Osteoblast (primary cell): ENCODE results near the gene PCDH9. TPM values are rescaled to one million over a fixed set of nuclear protein-coding genes. Genes with fewer than 3 reads are reported as not detected.

Experiments used
- DNase-seq: peaks from one replicate; pipeline ENCODE4 v3.0.0; 2011; ENCODE audit warnings: low spot score, mixed read lengths; ENCODE audit not compliant: insufficient read length; ENCODE audit errors: missing footprints
- H2AFZ ChIP-seq: 2 replicates; pipeline ENCODE4 v1.6.0; 2011; ENCODE audit warnings: mild to moderate bottlenecking, low read length
- H3K27ac ChIP-seq: 2 replicates; pipeline ENCODE4 v1.5.1; 2011; ENCODE audit warnings: mild to moderate bottlenecking, low read depth, low read length, moderate library complexity
- H3K27me3 ChIP-seq: 2 replicates; pipeline ENCODE4 v1.6.0; 2012; ENCODE audit warnings: mild to moderate bottlenecking, control low read depth, inconsistent platforms, low read length, moderate library complexity; ENCODE audit not compliant: insufficient read depth
- H3K36me3 ChIP-seq: 2 replicates; pipeline ENCODE4 v1.5.1; 2011; ENCODE audit warnings: mild to moderate bottlenecking, low read length, control low read depth, moderate library complexity; ENCODE audit not compliant: insufficient read depth
- H3K4me1 ChIP-seq: 2 replicates; pipeline ENCODE4 v1.5.1; 2011; ENCODE audit warnings: mild to moderate bottlenecking, low read length, control low read depth, moderate library complexity; ENCODE audit not compliant: insufficient read depth
- H3K4me2 ChIP-seq: 2 replicates; pipeline ENCODE4 v1.6.0; 2011; ENCODE audit warnings: mild to moderate bottlenecking, low read length; ENCODE audit not compliant: insufficient read depth
- H3K4me3 ChIP-seq: fragments of 200-600 bp; sonication (generic); 3 replicates; pipeline ENCODE4 v1.5.1; 2012; ENCODE audit warnings: mild to moderate bottlenecking, low read length, inconsistent platforms; ENCODE audit not compliant: insufficient read depth
- H3K79me2 ChIP-seq: 2 replicates; pipeline ENCODE4 v1.6.0; 2012; ENCODE audit warnings: mild to moderate bottlenecking, low read length, control low read depth, inconsistent platforms; ENCODE audit not compliant: insufficient read depth
- H3K9me3 ChIP-seq: 2 replicates; pipeline ENCODE4 v1.5.1; 2011; ENCODE audit warnings: low read depth, low read length, control low read depth
- H4K20me1 ChIP-seq: 2 replicates; pipeline ENCODE4 v1.6.0; 2012; ENCODE audit warnings: mild to moderate bottlenecking, low read length, control low read depth; ENCODE audit not compliant: insufficient read depth
- total RNA-seq: library from RNA; depleted of rRNA; stranded (reverse); fragments of >200 nt; gene quantifications from 2 replicates; pipeline ENCODE4 v1.2.3, GENCODE V29; 2012
- TF ChIP-seq, protein P1 (sequence below): IDR thresholded peaks from 2 replicates; pipeline ENCODE4 v1.5.1; 2011; ENCODE audit warnings: mild to moderate bottlenecking, low read depth, low read length, moderate library complexity; ENCODE audit errors: extremely low read depth

PCDH9 gene
- total RNA-seq, 1 donor: 1.1 TPM

GRCh38 chr13:66958611-66959010 lies 271.5 kb downstream of the PCDH9 start:
- DNase-seq: no peak
- no peak overlapping the region for H3K27ac ChIP-seq
- H3K9me3 ChIP-seq: no peaks in the 10 kb centered on the region
- no peak overlapping the region for H3K4me2 ChIP-seq
- no peaks in the 10 kb centered on the region for H3K79me2 ChIP-seq
- no peaks in the 10 kb centered on the region for H3K36me3 ChIP-seq
- H3K4me3 ChIP-seq: no peak overlapping the region
- no peaks in the 10 kb centered on the region for H3K4me1 ChIP-seq
- no peaks in the 10 kb centered on the region for H4K20me1 ChIP-seq
- H3K27me3 ChIP-seq: no peaks in the 10 kb centered on the region
- TF ChIP-seq, protein P1, sequence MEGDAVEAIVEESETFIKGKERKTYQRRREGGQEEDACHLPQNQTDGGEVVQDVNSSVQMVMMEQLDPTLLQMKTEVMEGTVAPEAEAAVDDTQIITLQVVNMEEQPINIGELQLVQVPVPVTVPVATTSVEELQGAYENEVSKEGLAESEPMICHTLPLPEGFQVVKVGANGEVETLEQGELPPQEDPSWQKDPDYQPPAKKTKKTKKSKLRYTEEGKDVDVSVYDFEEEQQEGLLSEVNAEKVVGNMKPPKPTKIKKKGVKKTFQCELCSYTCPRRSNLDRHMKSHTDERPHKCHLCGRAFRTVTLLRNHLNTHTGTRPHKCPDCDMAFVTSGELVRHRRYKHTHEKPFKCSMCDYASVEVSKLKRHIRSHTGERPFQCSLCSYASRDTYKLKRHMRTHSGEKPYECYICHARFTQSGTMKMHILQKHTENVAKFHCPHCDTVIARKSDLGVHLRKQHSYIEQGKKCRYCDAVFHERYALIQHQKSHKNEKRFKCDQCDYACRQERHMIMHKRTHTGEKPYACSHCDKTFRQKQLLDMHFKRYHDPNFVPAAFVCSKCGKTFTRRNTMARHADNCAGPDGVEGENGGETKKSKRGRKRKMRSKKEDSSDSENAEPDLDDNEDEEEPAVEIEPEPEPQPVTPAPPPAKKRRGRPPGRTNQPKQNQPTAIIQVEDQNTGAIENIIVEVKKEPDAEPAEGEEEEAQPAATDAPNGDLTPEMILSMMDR: no peak
- H2AFZ ChIP-seq: no peak overlapping the region

GRCh38 chr13:66952507-66952906 lies 277.6 kb downstream of the PCDH9 start:
- H3K4me1 ChIP-seq: no peaks in the 10 kb centered on the region
- no peaks in the 10 kb centered on the region for H3K36me3 ChIP-seq
- H3K79me2 ChIP-seq: no peaks in the 10 kb centered on the region
- no peaks in the 10 kb centered on the region for H3K27me3 ChIP-seq
- H3K4me2 ChIP-seq: no peak overlapping the region
- DNase-seq: no peak
- H3K27ac ChIP-seq: no peak overlapping the region
- H2AFZ ChIP-seq: no peak overlapping the region
- TF ChIP-seq, protein P1: no peak
- H3K9me3 ChIP-seq: no peaks in the 10 kb centered on the region
- H4K20me1 ChIP-seq: no peaks in the 10 kb centered on the region
- no peak overlapping the region for H3K4me3 ChIP-seq

DNA sequence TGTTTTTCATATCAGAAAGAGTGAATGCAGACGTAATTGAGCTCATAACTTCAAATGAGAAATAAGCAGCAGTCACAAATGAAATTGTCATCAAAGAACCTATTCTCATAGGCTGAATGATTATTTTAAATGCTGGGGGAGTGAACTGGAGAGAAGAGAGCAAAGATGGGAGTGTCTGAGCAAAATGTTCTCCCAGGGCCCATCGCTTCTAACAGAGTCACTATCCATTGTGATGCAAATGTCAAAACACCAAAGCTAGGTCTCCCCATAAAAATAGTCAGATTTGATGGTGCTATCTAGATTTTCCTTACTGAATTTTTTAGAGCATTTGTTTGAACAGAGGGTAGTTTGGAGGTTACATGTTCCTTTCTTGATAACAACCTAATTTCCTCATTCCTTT lies 278.7 kb downstream of the PCDH9 start:
- TF ChIP-seq, protein P1: no peak
- H3K9me3 ChIP-seq: no peaks in the 10 kb centered on the region
- H4K20me1 ChIP-seq: no peaks in the 10 kb centered on the region
- DNase-seq: no peak
- no peaks in the 10 kb centered on the region for H3K36me3 ChIP-seq
- H3K27me3 ChIP-seq: no peaks in the 10 kb centered on the region
- no peaks in the 10 kb centered on the region for H3K4me1 ChIP-seq
- H3K27ac ChIP-seq: no peak overlapping the region
- H2AFZ ChIP-seq: no peak overlapping the region
- H3K4me2 ChIP-seq: no peak overlapping the region
- no peaks in the 10 kb centered on the region for H3K79me2 ChIP-seq
- H3K4me3 ChIP-seq: no peak overlapping the region

- no peaks in the 10 kb centered on the region for H3K27me3 ChIP-seq
- no peak overlapping the region for H2AFZ ChIP-seq
- TF ChIP-seq, protein P1: no peak
- H3K4me2 ChIP-seq: no peak overlapping the region
- no peak overlapping the region for H3K4me3 ChIP-seq
- no peaks in the 10 kb centered on the region for H3K4me1 ChIP-seq
- no peak overlapping the region for H3K27ac ChIP-seq
- no peak for DNase-seq
- no peaks in the 10 kb centered on the region for H3K36me3 ChIP-seq
- no peaks in the 10 kb centered on the region for H3K79me2 ChIP-seq
- no peaks in the 10 kb centered on the region for H4K20me1 ChIP-seq
- H3K9me3 ChIP-seq: no peaks in the 10 kb centered on the region
These were observed 279.5 kb downstream of the PCDH9 start for GRCh38 chr13:66950666-66951065.
